Hepatocyte (in vitro differentiated cells): ENCODE results near the gene CETN3.

Experiments used
- CTCF ChIP-seq: fragments of 200-600 bp; sonication (generic); IDR thresholded peaks from 2 replicates; pipeline ENCODE4 v1.5.1; 2016; ENCODE audit warnings: antibody characterized with exemption, mild to moderate bottlenecking; ENCODE audit not compliant: poor library complexity
- EZH2 ChIP-seq: fragments of 200-600 bp; sonication (generic); IDR thresholded peaks from 2 replicates; pipeline ENCODE4 v1.6.1; 2016; ENCODE audit warnings: antibody characterized with exemption, mild to moderate bottlenecking, borderline replicate concordance
- EZH2phosphoT487 ChIP-seq: fragments of 200-600 bp; sonication (generic); IDR thresholded peaks from one replicate; pipeline ENCODE4 v1.6.1; 2018; ENCODE audit warnings: antibody characterized with exemption, mild to moderate bottlenecking, low read depth, moderate library complexity; ENCODE audit not compliant: unreplicated experiment, severe bottlenecking

- TF ChIP-seq EZH2phosphoT487: no peak
- TF ChIP-seq EZH2: no peak
- TF ChIP-seq CTCF: no peak
These were observed 3.1 kb downstream of the CETN3 start for GRCh38 chr5:90406466-90406865.
